Kidney (tissue), 14 donors: ENCODE data around the gene SMS. TPM values are rescaled to one million over a fixed set of nuclear protein-coding genes. Genes with fewer than 3 reads are reported as not detected.

Source experiments
- DNase-seq, 5 donors: peaks; one replicate each; pipeline ENCODE4 v3.0.0-alpha.2; 2013 to 2020
- FAIRE-seq: peaks from 2 replicates; lab custom pipeline; 2012; peaks lifted over from hg19 to GRCh38; lab: Jason Lieb, UNC
- H3K27ac ChIP-seq, 2 donors: one replicate each; pipeline ENCODE4 v1.7.0; 2013; ENCODE audit warnings: low read depth in 2 of 2, low read length in 2 of 2, inconsistent platforms in 1 of 2
- H3K27me3 ChIP-seq: one replicate; pipeline ENCODE4 v1.7.1; 2013; ENCODE audit warnings: low read length, inconsistent platforms; ENCODE audit not compliant: control insufficient read depth, insufficient read depth
- H3K36me3 ChIP-seq, 3 donors: one replicate each; pipeline versions ENCODE4 v1.7.0 to v1.7.1; 2013; ENCODE audit warnings: low read length in 3 of 3, control low read depth in 1 of 3, inconsistent platforms in 1 of 3; ENCODE audit not compliant: insufficient read depth in 3 of 3, control insufficient read depth in 2 of 3
- H3K4me1 ChIP-seq, 3 donors: one replicate each; pipeline versions ENCODE4 v1.7.0 to v1.7.1; 2013; ENCODE audit warnings: low read length in 3 of 3, inconsistent platforms in 1 of 3, low read depth in 1 of 3; ENCODE audit not compliant: control insufficient read depth in 2 of 3, insufficient read depth in 2 of 3
- H3K4me3 ChIP-seq, 3 donors: one replicate each; pipeline versions ENCODE4 v1.7.0 to v1.8.1; 2013; ENCODE audit warnings: low read length in 3 of 3, control low read depth in 1 of 3, inconsistent platforms in 1 of 3
- H3K9ac ChIP-seq, 3 donors: one replicate each; pipeline versions ENCODE4 v1.7.0 to v1.7.1; 2013; ENCODE audit warnings: low read length in 3 of 3, control low read depth in 1 of 3, inconsistent platforms in 1 of 3
- H3K9me3 ChIP-seq, 3 donors: one replicate each; pipeline versions ENCODE4 v1.7.0 to v1.7.1; 2013; ENCODE audit warnings: low read length in 3 of 3, control low read depth in 1 of 3, inconsistent platforms in 1 of 3; ENCODE audit not compliant: control insufficient read depth in 2 of 3, insufficient read depth in 1 of 3
- intact Hi-C: fragments of 100-400 bp; cut with DNase I; formaldehyde crosslinking; loops from one replicate; pipeline ENCODE4 v1.11.1; 2022
- polyA plus RNA-seq: library from polyadenylated mRNA; stranded (reverse); fragments of 350-450 nt; fragmentation: Illumina TruSeq; extraction: RNeasy Lipid Tissue Mini Kit (QIAGEN cat#74804); gene quantifications from one replicate; pipeline ENCODE4 v1.2.3, GENCODE V29; 2014; ENCODE audit warnings: low read depth, low replicate concordance; ENCODE audit not compliant: insufficient read depth
- total RNA-seq: library from RNA; stranded (reverse); fragmentation: NEBNext Ultra II Directional; extraction: Animal tissue kit (Norgen Biotek cat#: 25700); gene quantifications from one replicate; pipeline ENCODE4 v1.2.1, GENCODE V29; 2021
- TF ChIP-seq, protein P1 (sequence below): IDR thresholded peaks from 3 replicates; pipeline ENCODE4 v1.5.1; 2012; ENCODE audit warnings: mild to moderate bottlenecking, moderate library complexity, borderline replicate concordance; ENCODE audit not compliant: insufficient read depth; ENCODE audit errors: extremely low read depth
- donor health status: control.
- donor health status: control.
- donor health status: control.
- donor health status: control.
- donor health status: control.
- donor health status: DM: yes; HTN: yes; CAD: no.
- donor health status: Normal renal cell carcinoma (clear cell type).

Gene SMS
- total and polyA plus RNA-seq, 2 donors from 2014 or later = 73.6 to 147 TPM

DNA sequence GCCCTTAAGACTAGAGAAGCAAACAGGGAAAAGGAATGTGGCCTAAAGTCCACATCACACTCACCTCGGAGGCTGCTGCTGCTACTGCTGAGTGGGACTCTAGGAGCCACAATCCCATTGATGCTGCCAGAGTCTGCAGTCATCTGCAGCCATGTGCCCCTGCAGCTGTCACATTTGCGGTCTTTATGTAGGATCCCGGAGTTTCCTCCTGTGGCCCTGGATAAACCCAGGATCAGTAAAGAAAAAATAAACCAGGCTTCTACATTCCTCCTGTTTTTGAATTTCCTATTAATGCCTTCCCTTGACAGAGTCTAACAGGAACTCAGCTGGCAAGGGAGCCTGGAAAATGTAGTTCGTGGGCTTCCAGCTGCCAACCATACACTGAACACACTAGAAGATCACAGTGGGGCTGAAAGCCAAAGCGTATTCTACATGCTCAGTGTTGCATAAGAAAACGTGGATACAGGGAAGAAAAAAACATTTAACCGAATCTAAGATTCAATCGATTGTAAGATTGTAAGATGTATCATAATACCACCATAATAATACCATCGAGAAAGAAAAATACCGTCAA is 81.3 kb downstream of the SMS start:
- DNase-seq (no peak), FAIRE-seq (no peak)
- Histone ChIP-seq H3K9ac (no peak overlapping the region), H3K4me1 (no peaks in the 10 kb centered on the region), H3K9me3 (no peaks in the 10 kb centered on the region), H3K27me3 (no peaks in the 10 kb centered on the region), H3K36me3 (no peaks in the 10 kb centered on the region), H3K27ac (no peak overlapping the region), H3K4me3 (no peak overlapping the region)
- intact Hi-C loops = no loop called here
- TF ChIP-seq, protein P1, sequence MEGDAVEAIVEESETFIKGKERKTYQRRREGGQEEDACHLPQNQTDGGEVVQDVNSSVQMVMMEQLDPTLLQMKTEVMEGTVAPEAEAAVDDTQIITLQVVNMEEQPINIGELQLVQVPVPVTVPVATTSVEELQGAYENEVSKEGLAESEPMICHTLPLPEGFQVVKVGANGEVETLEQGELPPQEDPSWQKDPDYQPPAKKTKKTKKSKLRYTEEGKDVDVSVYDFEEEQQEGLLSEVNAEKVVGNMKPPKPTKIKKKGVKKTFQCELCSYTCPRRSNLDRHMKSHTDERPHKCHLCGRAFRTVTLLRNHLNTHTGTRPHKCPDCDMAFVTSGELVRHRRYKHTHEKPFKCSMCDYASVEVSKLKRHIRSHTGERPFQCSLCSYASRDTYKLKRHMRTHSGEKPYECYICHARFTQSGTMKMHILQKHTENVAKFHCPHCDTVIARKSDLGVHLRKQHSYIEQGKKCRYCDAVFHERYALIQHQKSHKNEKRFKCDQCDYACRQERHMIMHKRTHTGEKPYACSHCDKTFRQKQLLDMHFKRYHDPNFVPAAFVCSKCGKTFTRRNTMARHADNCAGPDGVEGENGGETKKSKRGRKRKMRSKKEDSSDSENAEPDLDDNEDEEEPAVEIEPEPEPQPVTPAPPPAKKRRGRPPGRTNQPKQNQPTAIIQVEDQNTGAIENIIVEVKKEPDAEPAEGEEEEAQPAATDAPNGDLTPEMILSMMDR = no peak

DNA sequence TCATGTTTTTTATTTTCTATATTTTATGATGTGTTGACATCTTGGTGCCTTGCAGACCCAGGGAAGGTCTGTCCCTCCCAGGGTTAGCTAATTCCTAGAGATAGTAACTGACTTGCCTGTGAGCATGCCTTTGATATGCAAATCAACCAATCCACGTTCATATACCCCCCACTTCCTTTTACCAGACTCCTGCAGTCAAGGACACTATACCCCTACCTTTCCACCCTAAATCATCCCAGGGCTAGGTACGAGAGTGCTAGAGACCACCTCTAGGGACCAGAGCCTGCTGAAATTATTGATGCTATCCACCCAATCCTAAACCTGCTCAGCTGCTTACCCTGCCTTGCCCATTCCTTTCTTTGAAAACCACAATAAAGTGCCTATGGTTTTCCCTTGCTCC is 84.1 kb downstream of the SMS start:
- Histone ChIP-seq H3K27me3 (no peaks in the 10 kb centered on the region), H3K4me3 (no peak overlapping the region), H3K27ac (no peak overlapping the region), H3K4me1 (no peaks in the 10 kb centered on the region), H3K36me3 (no peaks in the 10 kb centered on the region), H3K9me3 (no peaks in the 10 kb centered on the region), H3K9ac (no peak overlapping the region)
- TF ChIP-seq, protein P1 = no peak
- FAIRE-seq (no peak), DNase-seq (no peak)
- intact Hi-C loops = no loop called here

DNA sequence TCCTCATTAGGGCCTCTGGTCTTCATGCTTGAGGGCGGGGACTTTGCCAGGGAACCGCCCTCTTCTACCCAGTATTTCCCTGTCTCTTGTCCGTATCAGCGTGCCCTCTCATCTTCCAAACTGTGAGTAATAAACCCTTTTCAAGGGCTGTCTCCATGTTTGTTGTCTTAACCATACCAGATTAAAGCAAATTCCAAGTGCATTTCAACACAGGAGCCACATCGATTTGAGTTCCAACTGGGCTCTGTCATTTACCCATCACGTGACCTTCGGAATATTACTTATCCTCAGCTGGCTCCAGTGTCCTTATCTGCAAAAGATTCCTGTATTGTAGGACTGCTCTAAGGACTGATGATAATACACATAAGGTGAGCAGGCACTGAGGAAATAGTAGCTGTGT is 85.2 kb downstream of the SMS start:
- Histone ChIP-seq H3K27ac (no peak overlapping the region), H3K9me3 (no peaks in the 10 kb centered on the region), H3K4me3 (no peak overlapping the region), H3K36me3 (no peaks in the 10 kb centered on the region), H3K27me3 (no peaks in the 10 kb centered on the region), H3K9ac (no peak overlapping the region), H3K4me1 (no peaks in the 10 kb centered on the region)
- intact Hi-C loops = no loop called here
- TF ChIP-seq, protein P1 = no peak
- FAIRE-seq (no peak), DNase-seq (no peak)

- H3K4me1 ChIP-seq = no peaks in the 10 kb centered on the region
- H3K9me3 ChIP-seq = no peaks in the 10 kb centered on the region
- intact Hi-C loops = no loop called here
- H3K27ac ChIP-seq = no peak overlapping the region
- no peak for FAIRE-seq
- no peak for DNase-seq
- H3K4me3 ChIP-seq = no peak overlapping the region
- no peaks in the 10 kb centered on the region for H3K27me3 ChIP-seq
- no peaks in the 10 kb centered on the region for H3K36me3 ChIP-seq
- TF ChIP-seq, protein P1 = no peak
- no peak overlapping the region for H3K9ac ChIP-seq
Observed at GRCh38 chrX:22026731-22027130, 86.2 kb downstream of the SMS start.
